GM12873 (cell line): Measurements from ENCODE around the gene POLR3GL.

Source experiments
- CTCF ChIP-seq: IDR thresholded peaks from 2 replicates; pipeline ENCODE4 v1.5.1; 2012; ENCODE audit warnings: low read depth, mild to moderate bottlenecking, moderate library complexity, low read length, control low read depth; ENCODE audit not compliant: insufficient read depth; ENCODE audit errors: missing control alignments

Gene POLR3GL

GRCh38 chr1:145953861-145954260 is 10.6 kb upstream of the POLR3GL start:
- no peak for TF ChIP-seq CTCF

- no peak for TF ChIP-seq CTCF
Observed at GRCh38 chr1:145955436-145955835, 9.1 kb upstream of the POLR3GL start.

GRCh38 chr1:145956361-145956760 is 8.1 kb upstream of the POLR3GL start:
- TF ChIP-seq CTCF = no peak

- no peak for TF ChIP-seq CTCF
Observed at GRCh38 chr1:145956781-145957442, 7.6 kb upstream of the POLR3GL start.

- TF ChIP-seq CTCF = no peak
Observed at GRCh38 chr1:145957443-145958319, 6.8 kb upstream of the POLR3GL start, which contains the start of gene LIX1L. LIX1L (minus strand) TSS chr1:145958017; CDS start chr1:145957927, 90 bp downstream.

GRCh38 chr1:145958734-145959133 is 5.8 kb upstream of the POLR3GL start:
- TF ChIP-seq CTCF = no peak

GRCh38 chr1:145959333-145959732 is 5.2 kb upstream of the POLR3GL start:
- no peak for TF ChIP-seq CTCF
